Astrocyte (in vitro differentiated cells and primary cell): ENCODE data around the gene FLII. TPM values are rescaled to one million over a fixed set of nuclear protein-coding genes. Genes with fewer than 3 reads are reported as not detected.

Experiments
- total RNA-seq: library from RNA; stranded (reverse); gene quantifications from 2 replicates; pipeline ENCODE4 v1.2.1, GENCODE V29; 2021

Gene FLII
- total RNA-seq, 1 donor from 2014 or later = 257 TPM

Other genes starting within 250 kb of the FLII start
- gene ATPAF2, start 219.6 kb downstream of the FLII start, total RNA-seq = 24.8 and 27.9 TPM in 2 replicates
- 9.2 and 9.9 TPM in 2 replicates for gene GID4, start 219.3 kb downstream of the FLII start, total RNA-seq
- 32.2 and 35.0 TPM in 2 replicates for gene DRG2, start 170.8 kb downstream of the FLII start, total RNA-seq
- gene MYO15A, start 150.0 kb downstream of the FLII start, total RNA-seq = 0.32 and 0.48 TPM in 2 replicates
- gene ALKBH5, start 74.9 kb downstream of the FLII start, total RNA-seq = 92.6 and 104 TPM in 2 replicates
- gene LLGL1, start 33.1 kb downstream of the FLII start, total RNA-seq = 43.5 and 44.6 TPM in 2 replicates
- gene MIEF2, start 1.9 kb upstream of the FLII start, total RNA-seq = 11.6 and 14.1 TPM in 2 replicates
- gene TOP3A, start 56.3 kb upstream of the FLII start, total RNA-seq = 28.8 and 31.0 TPM in 2 replicates
- 20.3 and 20.4 TPM in 2 replicates for gene SMCR8, start 56.6 kb upstream of the FLII start, total RNA-seq
- gene SHMT1, start 104.8 kb upstream of the FLII start, total RNA-seq = 5.1 and 6.4 TPM in 2 replicates
- not detected in 2 replicates for gene EVPLL, start 119.0 kb upstream of the FLII start, total RNA-seq
- not detected in 2 replicates for gene LGALS9C, start 218.1 kb upstream of the FLII start, total RNA-seq